GM19099 (cell line): ENCODE measurements around the gene ERVK3-1.

ENCODE experiments used
- POLR2A ChIP-seq: IDR thresholded peaks from 3 replicates; pipeline ENCODE4 v1.6.1; 2011; ENCODE audit warnings: low read depth; ENCODE audit not compliant: insufficient read length; ENCODE audit errors: extremely low read depth

The ERVK3-1 gene

GRCh38 chr19:58362272-58362994 is 57.3 kb downstream of the ERVK3-1 start, which contains the start of gene ZNF497:
ZNF497 (minus strand) TSS chr19:58362751; CDS start chr19:58357635, 5,116 bp downstream.
- TF ChIP-seq POLR2A: peak; percentile 73

GRCh38 chr19:58364146-58364545 is 59.0 kb downstream of the ERVK3-1 start:
- TF ChIP-seq POLR2A: no peak
